ENCODE measurements around the gene USP35. TPM values are rescaled to one million over a fixed set of nuclear protein-coding genes. Genes with fewer than 3 reads are reported as not detected.

USP35 gene
- polyA plus RNA-seq, 1 of the 3 experiments (the other 2 are of a cell fraction) = 8.4 TPM

- ChIA-PET POLR2A (no interaction called here), CTCF (interaction anchor here (0.6 to 5.1 kb wide), 2 partner anchors 11 to 13 kb away, joined by 3 to 16 read pairs; no protein-coding TSS in a partner anchor)
- no peak overlapping the region for H3K4me3 ChIP-seq (ENCODE audit: low read depth in 2 of 2, low read length in 1 of 2)
- WGBS (ENCODE audit: low lambda C conversion rate) = 91% methylated on average over 10 of the region's 12 CpGs
- no peaks in the 10 kb centered on the region for H3F3A ChIP-seq (replicated peaks; ENCODE audit: insufficient read depth)
- H3K79me2 ChIP-seq (ENCODE audit: insufficient read depth) = peaks cover 26% of the 10 kb centered on the region
- no peak overlapping the region for H3K9ac ChIP-seq
- H3K9me3 ChIP-seq = no peaks in the 10 kb centered on the region
- no peaks in the 10 kb centered on the region; a peak in 1 of 4 replicates for H3K4me1 ChIP-seq (ENCODE audit: control insufficient read depth in 1 of 2, insufficient read depth in 2 of 2, low read depth in 1 of 2, low read length in 1 of 2)
- H3K9me2 ChIP-seq = no peaks in the 10 kb centered on the region
- H3K4me2 ChIP-seq = no peak overlapping the region
- DNase-seq = no peak
- H2AFZ ChIP-seq (ENCODE audit: low read depth) = no peak overlapping the region
- no peak for TF ChIP-seq REST (IDR thresholded peaks at IDR 0.05; ENCODE audit: low read depth, low read length)
- TF ChIP-seq FOXJ3 (CRISPR knock-in tag; IDR thresholded peaks at IDR 0.05) = no peak
- no peak for TF ChIP-seq MEF2A (IDR thresholded peaks at IDR 0.05; ENCODE audit: borderline replicate concordance, low read depth)
- TF ChIP-seq, protein P1, sequence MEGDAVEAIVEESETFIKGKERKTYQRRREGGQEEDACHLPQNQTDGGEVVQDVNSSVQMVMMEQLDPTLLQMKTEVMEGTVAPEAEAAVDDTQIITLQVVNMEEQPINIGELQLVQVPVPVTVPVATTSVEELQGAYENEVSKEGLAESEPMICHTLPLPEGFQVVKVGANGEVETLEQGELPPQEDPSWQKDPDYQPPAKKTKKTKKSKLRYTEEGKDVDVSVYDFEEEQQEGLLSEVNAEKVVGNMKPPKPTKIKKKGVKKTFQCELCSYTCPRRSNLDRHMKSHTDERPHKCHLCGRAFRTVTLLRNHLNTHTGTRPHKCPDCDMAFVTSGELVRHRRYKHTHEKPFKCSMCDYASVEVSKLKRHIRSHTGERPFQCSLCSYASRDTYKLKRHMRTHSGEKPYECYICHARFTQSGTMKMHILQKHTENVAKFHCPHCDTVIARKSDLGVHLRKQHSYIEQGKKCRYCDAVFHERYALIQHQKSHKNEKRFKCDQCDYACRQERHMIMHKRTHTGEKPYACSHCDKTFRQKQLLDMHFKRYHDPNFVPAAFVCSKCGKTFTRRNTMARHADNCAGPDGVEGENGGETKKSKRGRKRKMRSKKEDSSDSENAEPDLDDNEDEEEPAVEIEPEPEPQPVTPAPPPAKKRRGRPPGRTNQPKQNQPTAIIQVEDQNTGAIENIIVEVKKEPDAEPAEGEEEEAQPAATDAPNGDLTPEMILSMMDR (IDR thresholded peaks at IDR 0.05) = no peak
- TF ChIP-seq EP300 (IDR thresholded peaks at IDR 0.05; ENCODE audit: borderline replicate concordance in 1 of 2, low read depth in 1 of 2, low read length in 1 of 2) = no peak
- TF ChIP-seq JUND (IDR thresholded peaks at IDR 0.05) = no peak
- TF ChIP-seq NRF1 (IDR thresholded peaks at IDR 0.05; ENCODE audit: low read depth, low read length) = no peak
- no peak for TF ChIP-seq RFX5 (IDR thresholded peaks at IDR 0.05; ENCODE audit: low read length)
- no peak for TF ChIP-seq RAD21 (IDR thresholded peaks at IDR 0.05; ENCODE audit: low read length)
- TF ChIP-seq FOXM1 (IDR thresholded peaks at IDR 0.05; ENCODE audit: low read depth) = no peak
- TF ChIP-seq, protein P2, sequence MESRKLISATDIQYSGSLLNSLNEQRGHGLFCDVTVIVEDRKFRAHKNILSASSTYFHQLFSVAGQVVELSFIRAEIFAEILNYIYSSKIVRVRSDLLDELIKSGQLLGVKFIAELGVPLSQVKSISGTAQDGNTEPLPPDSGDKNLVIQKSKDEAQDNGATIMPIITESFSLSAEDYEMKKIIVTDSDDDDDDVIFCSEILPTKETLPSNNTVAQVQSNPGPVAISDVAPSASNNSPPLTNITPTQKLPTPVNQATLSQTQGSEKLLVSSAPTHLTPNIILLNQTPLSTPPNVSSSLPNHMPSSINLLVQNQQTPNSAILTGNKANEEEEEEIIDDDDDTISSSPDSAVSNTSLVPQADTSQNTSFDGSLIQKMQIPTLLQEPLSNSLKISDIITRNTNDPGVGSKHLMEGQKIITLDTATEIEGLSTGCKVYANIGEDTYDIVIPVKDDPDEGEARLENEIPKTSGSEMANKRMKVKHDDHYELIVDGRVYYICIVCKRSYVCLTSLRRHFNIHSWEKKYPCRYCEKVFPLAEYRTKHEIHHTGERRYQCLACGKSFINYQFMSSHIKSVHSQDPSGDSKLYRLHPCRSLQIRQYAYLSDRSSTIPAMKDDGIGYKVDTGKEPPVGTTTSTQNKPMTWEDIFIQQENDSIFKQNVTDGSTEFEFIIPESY (IDR thresholded peaks at IDR 0.05; ENCODE audit: borderline replicate concordance, low read depth) = no peak
- no peak for TF ChIP-seq SIN3A (IDR thresholded peaks at IDR 0.05; ENCODE audit: borderline replicate concordance, low read depth, low read length)
- TF ChIP-seq NFIC (IDR thresholded peaks at IDR 0.05; ENCODE audit: borderline replicate concordance) = no peak
- no peak for TF ChIP-seq GATA2 (CRISPR knock-in tag; IDR thresholded peaks at IDR 0.05)
- TF ChIP-seq GABPA (IDR thresholded peaks at IDR 0.05; ENCODE audit: low read depth) = no peak
- no peak for TF ChIP-seq USF1 (IDR thresholded peaks at IDR 0.05; ENCODE audit: borderline replicate concordance, low read depth)
- TF ChIP-seq, protein P3, sequence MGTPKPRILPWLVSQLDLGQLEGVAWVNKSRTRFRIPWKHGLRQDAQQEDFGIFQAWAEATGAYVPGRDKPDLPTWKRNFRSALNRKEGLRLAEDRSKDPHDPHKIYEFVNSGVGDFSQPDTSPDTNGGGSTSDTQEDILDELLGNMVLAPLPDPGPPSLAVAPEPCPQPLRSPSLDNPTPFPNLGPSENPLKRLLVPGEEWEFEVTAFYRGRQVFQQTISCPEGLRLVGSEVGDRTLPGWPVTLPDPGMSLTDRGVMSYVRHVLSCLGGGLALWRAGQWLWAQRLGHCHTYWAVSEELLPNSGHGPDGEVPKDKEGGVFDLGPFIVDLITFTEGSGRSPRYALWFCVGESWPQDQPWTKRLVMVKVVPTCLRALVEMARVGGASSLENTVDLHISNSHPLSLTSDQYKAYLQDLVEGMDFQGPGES (IDR thresholded peaks at IDR 0.05; ENCODE audit: low read depth, low read length) = no peak
- H3K27ac ChIP-seq (ENCODE audit: low read depth in 2 of 2, low read length in 1 of 2) = no peak overlapping the region
- H3K27me3 ChIP-seq (ENCODE audit: insufficient read depth) = no peaks in the 10 kb centered on the region
- H3K36me3 ChIP-seq (replicated peaks in 1 of 2; ENCODE audit: control insufficient read depth in 1 of 2, insufficient read depth in 2 of 2, low read length in 1 of 2) = peaks cover 33 to 53% of the 10 kb centered on the region in 2 experiments
- H4K20me1 ChIP-seq (ENCODE audit: insufficient read depth) = peaks cover 6% of the 10 kb centered on the region; the same call in 1 of the 2 replicates
These were observed 25.8 kb downstream of the USP35 start for GRCh38 chr11:78214331-78215194.

Measured in SK-N-SH (cell line).